AG09309 (cell line): ENCODE data around the gene DLG2.

ENCODE experiments used
- DNase-seq: peaks from one replicate; pipeline ENCODE4 v3.0.0-alpha.2; 2010; ENCODE audit warnings: low read depth
- H3K4me3 ChIP-seq: 2 replicates; pipeline ENCODE4 v1.5.1; 2011; ENCODE audit warnings: mild to moderate bottlenecking, low read depth, low read length, moderate library complexity; ENCODE audit not compliant: control insufficient read depth
- TF ChIP-seq, protein P1 (sequence below): IDR thresholded peaks from 2 replicates; pipeline ENCODE4 v1.5.1; 2011; ENCODE audit warnings: mild to moderate bottlenecking, low read depth, low read length, inconsistent platforms; ENCODE audit not compliant: insufficient read depth, control insufficient read depth; ENCODE audit errors: missing control alignments

DLG2 gene

DNA sequence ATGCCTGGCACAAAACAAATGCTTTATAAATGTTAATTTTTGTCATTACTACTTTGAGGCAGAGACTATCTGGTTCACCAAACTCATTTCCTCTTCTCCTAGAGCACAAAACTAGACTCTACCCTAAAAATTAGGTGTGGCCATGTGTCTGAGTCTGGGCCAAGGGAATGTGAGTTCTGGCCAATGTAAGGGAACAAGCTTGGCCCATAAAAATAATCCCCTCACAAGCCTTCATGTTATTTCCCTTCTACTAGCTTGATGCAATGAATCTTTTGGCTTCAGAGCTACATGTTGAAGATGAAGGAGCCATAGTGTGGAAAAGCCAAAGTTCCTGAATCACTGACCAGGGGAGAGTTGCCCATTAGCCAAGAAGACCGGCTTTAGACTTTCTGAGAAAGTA, 1934.5 kb downstream of the DLG2 start:
- no peak for DNase-seq
- TF ChIP-seq, protein P1, sequence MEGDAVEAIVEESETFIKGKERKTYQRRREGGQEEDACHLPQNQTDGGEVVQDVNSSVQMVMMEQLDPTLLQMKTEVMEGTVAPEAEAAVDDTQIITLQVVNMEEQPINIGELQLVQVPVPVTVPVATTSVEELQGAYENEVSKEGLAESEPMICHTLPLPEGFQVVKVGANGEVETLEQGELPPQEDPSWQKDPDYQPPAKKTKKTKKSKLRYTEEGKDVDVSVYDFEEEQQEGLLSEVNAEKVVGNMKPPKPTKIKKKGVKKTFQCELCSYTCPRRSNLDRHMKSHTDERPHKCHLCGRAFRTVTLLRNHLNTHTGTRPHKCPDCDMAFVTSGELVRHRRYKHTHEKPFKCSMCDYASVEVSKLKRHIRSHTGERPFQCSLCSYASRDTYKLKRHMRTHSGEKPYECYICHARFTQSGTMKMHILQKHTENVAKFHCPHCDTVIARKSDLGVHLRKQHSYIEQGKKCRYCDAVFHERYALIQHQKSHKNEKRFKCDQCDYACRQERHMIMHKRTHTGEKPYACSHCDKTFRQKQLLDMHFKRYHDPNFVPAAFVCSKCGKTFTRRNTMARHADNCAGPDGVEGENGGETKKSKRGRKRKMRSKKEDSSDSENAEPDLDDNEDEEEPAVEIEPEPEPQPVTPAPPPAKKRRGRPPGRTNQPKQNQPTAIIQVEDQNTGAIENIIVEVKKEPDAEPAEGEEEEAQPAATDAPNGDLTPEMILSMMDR, result no peak
- H3K4me3 ChIP-seq, result no peak overlapping the region

- DNase-seq, result no peak
Observed at GRCh38 chr11:83691451-83691950, 1935.6 kb downstream of the DLG2 start.

GRCh38 chr11:83689144-83689780, 1937.9 kb downstream of the DLG2 start:
- no peak for DNase-seq
- no peak overlapping the region for H3K4me3 ChIP-seq
- TF ChIP-seq, protein P1, result no peak

More at GRCh38 chr11:83691451-83691950, 1935.6 kb downstream of the DLG2 start:
- TF ChIP-seq, protein P1, result no peak
- no peak overlapping the region for H3K4me3 ChIP-seq

- DNase-seq, result no peak
- no peak overlapping the region for H3K4me3 ChIP-seq
- TF ChIP-seq, protein P1, result no peak
Observed at GRCh38 chr11:83687787-83688186, 1939.4 kb downstream of the DLG2 start.

GRCh38 chr11:83685730-83686129, 1941.4 kb downstream of the DLG2 start:
- TF ChIP-seq, protein P1, result no peak
- no peak for DNase-seq
- H3K4me3 ChIP-seq, result no peak overlapping the region

- TF ChIP-seq, protein P1, result no peak
- no peak for DNase-seq
- H3K4me3 ChIP-seq, result no peak overlapping the region
Observed at GRCh38 chr11:83684071-83684470, 1943.1 kb downstream of the DLG2 start.
